ENCODE measurements around the gene LDOC1. TPM values are rescaled to one million over a fixed set of nuclear protein-coding genes. Genes with fewer than 3 reads are reported as not detected.

Gene LDOC1
- total and polyA plus RNA-seq, 2 of the 4 experiments (the other 2 are of a cell fraction), result 5.4 to 52.1 TPM

- Histone ChIP-seq H2BK15ac (ENCODE audit: low read depth, low read length) (no peak overlapping the region), H3K4me1 (ENCODE audit: control insufficient read depth, insufficient read depth, low read length) (no peaks in the 10 kb centered on the region), H3K18ac (ENCODE audit: low read depth, low read length) (no peak overlapping the region), H3K23ac (ENCODE audit: low read depth, low read length) (no peak overlapping the region), H3K4ac (ENCODE audit: low read depth, low read length) (no peak overlapping the region), H3K79me1 (ENCODE audit: low read depth in 1 of 2, low read length in 2 of 2) (no peaks in the 10 kb centered on the region; a peak in 1 of 4 replicates), H2BK120ac (ENCODE audit: low read depth, low read length) (no peak overlapping the region), H2BK20ac (ENCODE audit: low read depth, low read length) (no peak overlapping the region), H2BK5ac (ENCODE audit: low read depth, low read length, poor library complexity, severe bottlenecking) (no peak overlapping the region), H3K9me3 (ENCODE audit: control insufficient read depth, insufficient read depth, low read length) (no peaks in the 10 kb centered on the region), H3K27ac (ENCODE audit: insufficient read depth, low read length) (no peak overlapping the region), H3K4me3 (ENCODE audit: insufficient read depth, low read depth, low read length) (no peak overlapping the region), H4K20me1 (ENCODE audit: insufficient read depth, low read length) (no peaks in the 10 kb centered on the region), H3K36me3 (ENCODE audit: control insufficient read depth, insufficient read depth, low read length) (no peaks in the 10 kb centered on the region), H3K27me3 (ENCODE audit: control insufficient read depth, insufficient read depth, low read length) (no peaks in the 10 kb centered on the region), H3K9ac (ENCODE audit: low read depth, low read length) (no peak overlapping the region), H4K5ac (ENCODE audit: low read depth, low read length) (no peak overlapping the region), H4K8ac (ENCODE audit: low read depth in 2 of 2, low read length in 2 of 2) (no peak overlapping the region), H3K14ac (replicated peaks; ENCODE audit: low read depth, low read length) (no peak overlapping the region), H3K4me2 (ENCODE audit: low read depth, low read length) (no peak overlapping the region), H2AK9ac (replicated peaks; ENCODE audit: low read depth, low read length, poor library complexity) (no peak overlapping the region), H2AFZ (replicated peaks; ENCODE audit: low read length, poor library complexity) (no peak overlapping the region), H2AK5ac (ENCODE audit: low read depth, low read length) (no peak overlapping the region), H3K56ac (ENCODE audit: extremely low read depth, insufficient read depth, low read length) (no peak overlapping the region), H3K9me1 (ENCODE audit: insufficient read depth, low read length) (no peaks in the 10 kb centered on the region), H4K91ac (ENCODE audit: insufficient read depth, low read depth, low read length) (no peak overlapping the region)
- no TSS peak for BruUV-seq (replicated peaks)
- DNase-seq (no peak), ATAC-seq (ENCODE audit: low read depth) (no peak)
- TF ChIP-seq MXI1 (IDR thresholded peaks at IDR 0.05; ENCODE audit: borderline replicate concordance, low read depth, low read length), result no peak
- no peak for TF ChIP-seq MAZ (IDR thresholded peaks at IDR 0.05; ENCODE audit: borderline replicate concordance, low read depth, low read length)
- TF ChIP-seq USF2 (IDR thresholded peaks at IDR 0.05; ENCODE audit: low read depth, low read length), result no peak
- no peak for TF ChIP-seq CHD1 (IDR thresholded peaks at IDR 0.05; ENCODE audit: low read depth, low read length)
- no peak for TF ChIP-seq BHLHE40 (IDR thresholded peaks at IDR 0.05; ENCODE audit: low read depth, low read length)
- no peak for TF ChIP-seq RCOR1 (IDR thresholded peaks at IDR 0.05; ENCODE audit: insufficient replicate concordance, low read length)
- TF ChIP-seq CTCF (conservative IDR thresholded peaks at IDR 0.05; ENCODE audit: low read depth, low read length), result no peak
- TF ChIP-seq RAD21 (IDR thresholded peaks at IDR 0.05; ENCODE audit: low read length), result no peak
- TF ChIP-seq NFE2L2 (IDR thresholded peaks at IDR 0.05; ENCODE audit: low read depth, low read length), result no peak
- TF ChIP-seq MAFK (IDR thresholded peaks at IDR 0.05; ENCODE audit: low read depth, low read length), result no peak
- in situ Hi-C loops (cut with MboI; ENCODE audit: low sequenced_read_pairs) (no loop called here), dilution Hi-C loops (cut with HindIII; ENCODE audit: low sequenced_read_pairs, unreplicated experiment) (no loop called here), intact Hi-C loops (cut with micrococcal nuclease) (no loop called here)
- WGBS, 2 experiments (ENCODE audit: extremely low coverage in 2 of 2, insufficient read length in 1 of 2), result no CpG with 5 or more reads among the region's 1 CpG
- ChIA-PET CTCF (interaction anchor here (0.7 kb wide), 1 partner anchor 177 kb away, joined by 3 read pairs; no protein-coding TSS in a partner anchor), POLR2A (ENCODE audit: unreplicated experiment) (no interaction called here)
These were observed 12.5 kb downstream of the LDOC1 start for GRCh38 chrX:141164406-141164805.

All from IMR-90 (cell line).